IMR-90 (cell line): ENCODE results near the gene TREH. TPM values are rescaled to one million over a fixed set of nuclear protein-coding genes. Genes with fewer than 3 reads are reported as not detected.

Experiments
- ATAC-seq: fragments of 200-7000 bp; cut with Tn5 transposase; 2 replicates; pipeline ENCODE4 v1.9.1; 2020; ENCODE audit warnings: low read depth, mild to moderate bottlenecking, moderate library complexity
- BruUV-seq: library from RNA; stranded (reverse); fragments of 400-500 nt; replicated peaks from 2 replicates; lab custom pipeline; 2021; lab: Mats Ljungman, UMichigan
- CTCF ChIA-PET: fragments of 300-600 bp; formaldehyde crosslinking; extraction: SDS; loops from one replicate; lab custom pipeline; 2021; ENCODE audit warnings: antibody characterized with exemption; lab: Yijun Ruan, JAX
- POLR2A ChIA-PET: fragments of 300-600 bp; sonication (Branson Sonifier 250); formaldehyde crosslinking; loops from one replicate; lab custom pipeline; 2022; ENCODE audit warnings: antibody characterized with exemption; ENCODE audit not compliant: unreplicated experiment; lab: Charles Lee
- DNase-seq: peaks from one replicate; pipeline ENCODE4 v3.0.0; 2013
- H2AFZ ChIP-seq: replicated peaks from 2 replicates; pipeline ENCODE3; 2013; ENCODE audit warnings: low read length, mild to moderate bottlenecking; ENCODE audit not compliant: poor library complexity
- H2AK5ac ChIP-seq: 2 replicates; pipeline ENCODE4 v1.6.1; 2013; ENCODE audit warnings: low read depth, low read length, inconsistent platforms
- H2AK9ac ChIP-seq: replicated peaks from 2 replicates; pipeline ENCODE3; 2013; ENCODE audit warnings: mild to moderate bottlenecking, low read depth, low read length, moderate library complexity; ENCODE audit not compliant: poor library complexity
- H2BK120ac ChIP-seq: 2 replicates; pipeline ENCODE4 v1.6.1; 2013; ENCODE audit warnings: low read depth, low read length, inconsistent platforms
- H2BK15ac ChIP-seq: 3 replicates; pipeline ENCODE4 v1.6.1; 2013; ENCODE audit warnings: low read depth, low read length, inconsistent platforms
- H2BK20ac ChIP-seq: 2 replicates; pipeline ENCODE4 v1.6.1; 2013; ENCODE audit warnings: low read depth, mild to moderate bottlenecking, inconsistent platforms, low read length, moderate library complexity
- H2BK5ac ChIP-seq: 2 replicates; pipeline ENCODE4 v1.6.1; 2013; ENCODE audit warnings: mild to moderate bottlenecking, low read depth, low read length, inconsistent platforms; ENCODE audit not compliant: poor library complexity, severe bottlenecking
- H3K14ac ChIP-seq: replicated peaks from 2 replicates; pipeline ENCODE4 v1.6.1; 2013; ENCODE audit warnings: low read depth, low read length, inconsistent platforms
- H3K18ac ChIP-seq: 2 replicates; pipeline ENCODE4 v1.6.1; 2013; ENCODE audit warnings: low read depth, low read length, control low read depth
- H3K23ac ChIP-seq: 2 replicates; pipeline ENCODE4 v1.6.1; 2013; ENCODE audit warnings: low read depth, low read length, inconsistent platforms
- H3K27ac ChIP-seq: 2 replicates; pipeline ENCODE4 v1.5.1; 2013; ENCODE audit warnings: mild to moderate bottlenecking, control low read depth, low read length; ENCODE audit not compliant: insufficient read depth
- H3K27me3 ChIP-seq: 2 replicates; pipeline ENCODE4 v1.6.1; 2013; ENCODE audit warnings: low read length; ENCODE audit not compliant: control insufficient read depth, insufficient read depth
- H3K36me3 ChIP-seq: 2 replicates; pipeline ENCODE4 v1.6.1; 2013; ENCODE audit warnings: low read length, mixed read lengths; ENCODE audit not compliant: control insufficient read depth, insufficient read depth
- H3K4ac ChIP-seq: 2 replicates; pipeline ENCODE4 v1.6.1; 2013; ENCODE audit warnings: low read depth, low read length, inconsistent platforms
- H3K4me1 ChIP-seq: 2 replicates; pipeline ENCODE4 v1.6.1; 2013; ENCODE audit warnings: low read length, mixed read lengths; ENCODE audit not compliant: control insufficient read depth, insufficient read depth
- H3K4me2 ChIP-seq: 2 replicates; pipeline ENCODE4 v1.6.1; 2013; ENCODE audit warnings: low read depth, mild to moderate bottlenecking, control low read depth, low read length, moderate library complexity
- H3K4me3 ChIP-seq: 2 replicates; pipeline ENCODE4 v1.5.1; 2013; ENCODE audit warnings: low read depth, mild to moderate bottlenecking, control low read depth, low read length, moderate library complexity; ENCODE audit not compliant: insufficient read depth
- H3K56ac ChIP-seq: 2 replicates; pipeline ENCODE4 v1.6.1; 2013; ENCODE audit warnings: low read length, inconsistent platforms; ENCODE audit not compliant: insufficient read depth; ENCODE audit errors: extremely low read depth
- H3K79me1 ChIP-seq, 2 experiments: 2 replicates each; pipeline ENCODE4 v1.6.1; 2013; ENCODE audit warnings: low read length in 2 of 2, inconsistent platforms in 1 of 2, low read depth in 1 of 2
- H3K9ac ChIP-seq: 2 replicates; pipeline ENCODE4 v1.6.1; 2013; ENCODE audit warnings: low read depth, low read length, control low read depth
- H3K9me1 ChIP-seq: 2 replicates; pipeline ENCODE4 v1.6.1; 2013; ENCODE audit warnings: low read length, inconsistent platforms; ENCODE audit not compliant: insufficient read depth
- H3K9me3 ChIP-seq: 2 replicates; pipeline ENCODE4 v1.6.1; 2013; ENCODE audit warnings: low read length; ENCODE audit not compliant: control insufficient read depth, insufficient read depth
- H4K20me1 ChIP-seq: 2 replicates; pipeline ENCODE4 v1.6.1; 2013; ENCODE audit warnings: low read length, inconsistent platforms; ENCODE audit not compliant: insufficient read depth
- H4K5ac ChIP-seq: 2 replicates; pipeline ENCODE4 v1.6.1; 2013; ENCODE audit warnings: mild to moderate bottlenecking, low read depth, low read length, control low read depth
- H4K8ac ChIP-seq, 2 experiments: 2 replicates each; pipeline ENCODE4 v1.6.1; 2013; ENCODE audit warnings: low read depth in 2 of 2, low read length in 2 of 2, control low read depth in 1 of 2, inconsistent platforms in 1 of 2
- H4K91ac ChIP-seq: 2 replicates; pipeline ENCODE4 v1.6.1; 2013; ENCODE audit warnings: low read depth, low read length, inconsistent platforms; ENCODE audit not compliant: insufficient read depth
- BHLHE40 ChIP-seq: fragments of 150-350 bp; IDR thresholded peaks from 2 replicates; pipeline ENCODE4 v1.6.1; 2016; ENCODE audit warnings: mild to moderate bottlenecking, low read depth, low read length
- CEBPB ChIP-seq: IDR thresholded peaks from 2 replicates; pipeline ENCODE4 v1.6.1; 2012; ENCODE audit warnings: low read depth, low read length, improper control_type of control experiment
- CHD1 ChIP-seq: IDR thresholded peaks from 2 replicates; pipeline ENCODE4 v1.6.1; 2012; ENCODE audit warnings: low read depth, low read length, improper control_type of control experiment
- FOS ChIP-seq: fragments of 150-350 bp; IDR thresholded peaks from 2 replicates; pipeline ENCODE4 v1.6.1; 2016; ENCODE audit warnings: low read depth, low read length
- MAFK ChIP-seq: IDR thresholded peaks from 2 replicates; pipeline ENCODE4 v1.6.1; 2012; ENCODE audit warnings: low read depth, low read length, improper control_type of control experiment
- MAZ ChIP-seq: IDR thresholded peaks from 2 replicates; pipeline ENCODE4 v1.6.1; 2012; ENCODE audit warnings: low read depth, mild to moderate bottlenecking, low read length, improper control_type of control experiment, moderate library complexity, borderline replicate concordance
- MXI1 ChIP-seq: IDR thresholded peaks from 2 replicates; pipeline ENCODE4 v1.6.1; 2012; ENCODE audit warnings: low read depth, mild to moderate bottlenecking, low read length, moderate library complexity, borderline replicate concordance
- POLR2A ChIP-seq: IDR thresholded peaks from 2 replicates; pipeline ENCODE4 v1.6.1; 2012; ENCODE audit warnings: mild to moderate bottlenecking, low read depth, low read length
- RAD21 ChIP-seq: IDR thresholded peaks from 2 replicates; pipeline ENCODE4 v1.6.1; 2012; ENCODE audit warnings: low read length, improper control_type of control experiment
- RFX5 ChIP-seq: IDR thresholded peaks from 2 replicates; pipeline ENCODE4 v1.8.0; 2012; ENCODE audit warnings: low read depth, mild to moderate bottlenecking, low read length, moderate library complexity
- WGBS, 2 experiments: methylation state at CpG; one replicate each; pipeline versions ENCODE4 v1.1.5 to v1.1.7; 2013; ENCODE audit warnings: missing lambda C conversion rate in 2 of 2; ENCODE audit not compliant: insufficient read length in 1 of 2; ENCODE audit errors: extremely low coverage in 2 of 2; 5-methylcytosine and 5-hydroxymethylcytosine counted together
- dilution Hi-C: fragments of 300-500 bp; cut with HindIII; formaldehyde crosslinking; loops from one replicate; pipeline ENCODE4 v1.14.3; 2018; ENCODE audit warnings: low sequenced_read_pairs; ENCODE audit not compliant: unreplicated experiment
- in situ Hi-C: fragments of 300-500 bp; cut with MboI; formaldehyde crosslinking; loops from 3 replicates; pipeline ENCODE4 v1.14.3; 2019; ENCODE audit warnings: low sequenced_read_pairs, inconsistent platforms, mixed read lengths
- intact Hi-C: fragments of 100-400 bp; cut with micrococcal nuclease; formaldehyde crosslinking; loops from 2 replicates; pipeline ENCODE4 v1.10.0; 2022
- polyA plus RNA-seq, 3 experiments: library from polyadenylated mRNA; depleted of rRNA; stranded (reverse); fragments of >200 nt; gene quantifications; 2 replicates each; pipeline ENCODE4 v1.2.3, GENCODE V29; 2012; ENCODE audit warnings: low replicate concordance in 1 of 3
- total RNA-seq: library from RNA; depleted of rRNA; stranded (reverse); fragments of >200 nt; gene quantifications from 2 replicates; pipeline ENCODE4 v1.2.3, GENCODE V29; 2012
- TF ChIP-seq, protein P1 (sequence below): fragments of 150-350 bp; IDR thresholded peaks from 2 replicates; pipeline ENCODE4 v1.6.1; 2017; ENCODE audit warnings: mild to moderate bottlenecking, antibody characterized with exemption, low read length, low read depth
- TF ChIP-seq, protein P2 (sequence below): conservative IDR thresholded peaks from 2 replicates; pipeline ENCODE4 v1.5.1; 2012; ENCODE audit warnings: mild to moderate bottlenecking, low read depth, low read length, improper control_type of control experiment
- TF ChIP-seq, protein P3 (sequence below): fragments of 150-350 bp; IDR thresholded peaks from 2 replicates; pipeline ENCODE4 v1.6.1; 2016; ENCODE audit warnings: low read depth, mild to moderate bottlenecking, low read length, moderate library complexity, borderline replicate concordance

The TREH gene
- total and polyA plus RNA-seq, 2 of the 4 experiments (the other 2 are of a cell fraction): not detected

DNA sequence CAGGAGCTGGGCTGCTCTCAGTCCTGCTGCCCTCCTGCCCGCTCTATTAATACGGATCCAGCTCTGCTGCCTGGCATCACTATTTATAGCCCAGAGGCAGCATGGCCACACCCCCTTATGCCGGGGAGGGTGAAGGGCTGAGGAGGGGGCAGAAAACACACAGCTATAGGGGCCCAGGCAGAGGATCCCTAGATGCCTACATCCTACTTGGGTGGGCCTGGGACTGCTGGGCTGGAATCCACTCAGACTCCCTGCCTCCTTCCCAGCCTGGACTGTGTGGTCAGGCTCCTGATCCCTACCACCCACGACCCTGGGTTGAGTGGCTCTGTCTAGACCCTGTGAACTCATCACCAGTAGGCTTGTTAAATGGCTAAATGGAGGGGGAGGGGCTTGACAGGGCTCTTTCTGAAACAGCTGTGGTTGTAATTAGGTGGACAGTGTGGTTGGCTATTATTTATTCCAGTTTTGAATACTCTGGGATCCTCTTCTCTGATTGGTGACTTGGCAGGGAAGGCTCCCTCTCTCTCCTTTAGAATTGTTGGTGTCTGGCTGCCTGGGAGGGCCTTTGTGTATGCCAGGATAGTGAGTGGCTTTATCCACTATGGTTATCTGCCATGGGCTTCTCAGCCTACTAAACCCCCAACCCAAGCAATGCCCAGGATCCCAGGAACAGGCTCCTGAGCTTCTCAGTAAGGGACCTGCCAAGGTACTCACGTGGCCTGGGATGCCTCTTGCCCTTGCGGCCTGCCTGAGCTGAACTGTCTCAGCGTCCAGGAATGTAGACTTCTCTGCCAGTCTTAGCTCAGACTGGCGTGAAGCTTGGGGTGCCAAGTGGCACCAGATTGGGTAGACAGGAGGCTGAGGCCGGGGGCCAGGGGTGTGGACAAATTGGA is 56.8 kb downstream of the TREH start:
- Histone ChIP-seq H3K9me3 (no peaks in the 10 kb centered on the region), H4K20me1 (peaks cover 57% of the 10 kb centered on the region), H3K56ac (peak overlapping the region; percentile 74; the same call in 1 of the 2 replicates), H4K5ac (no peak overlapping the region), H2AK5ac (peak overlapping the region; percentile 99), H2BK5ac (peak overlapping the region; percentile 91), H3K4me2 (peak overlapping the region; percentile 99), H2BK15ac (peak overlapping the region; percentile 24; the same call in 1 of the 3 replicates), H3K4ac (peak overlapping the region; percentile 79), H3K27ac (peak overlapping the region; percentile 95), H3K14ac (peak overlapping the region; percentile 77), H4K8ac (peak overlapping the region; percentile 39 to 67; a peak in 2 of 4 replicates), H2BK20ac (peak overlapping the region; percentile 35; the same call in 1 of the 2 replicates), H2BK120ac (peak overlapping the region; percentile 30), H2AK9ac (peak overlapping the region; percentile 87), H3K4me3 (peak overlapping the region; percentile 87), H4K91ac (peak overlapping the region; percentile 47), H3K27me3 (no peaks in the 10 kb centered on the region), H3K36me3 (peaks cover 33% of the 10 kb centered on the region), H3K23ac (peak overlapping the region; percentile 94; the same call in 1 of the 2 replicates), H3K18ac (peak overlapping the region; percentile 24), H3K79me1 (peaks cover 21 to 71% of the 10 kb centered on the region in 2 experiments; a peak in 3 of 4 replicates), H3K4me1 (peaks cover 38% of the 10 kb centered on the region), H2AFZ (peak overlapping the region; percentile 37), H3K9ac (peak overlapping the region; percentile 99), H3K9me1 (peaks cover 21% of the 10 kb centered on the region)
- intact Hi-C loops (no loop called here), in situ Hi-C loops (no loop called here), dilution Hi-C loops (no loop called here)
- DNase-seq (peak; percentile 69), ATAC-seq (peak; percentile 2)
- CTCF ChIA-PET: interaction anchor here (0.5 to 2.0 kb wide), 2 partner anchors 11 to 1004 kb away, joined by 3 to 9 read pairs; no protein-coding TSS in a partner anchor
- BruUV-seq: no TSS peak
- 33% methylated on average over 3 of the region's 9 CpGs; no CpG with 5 or more reads in 1 of the 2 experiments for WGBS, 2 experiments
- POLR2A ChIA-PET: interaction anchor here (0.5 to 1.3 kb wide), 4 partner anchors 11 to 777 kb away, joined by 3 to 5 read pairs (median 4); partner anchors contain the start of gene PHLDB1
- TF ChIP-seq, protein P1, sequence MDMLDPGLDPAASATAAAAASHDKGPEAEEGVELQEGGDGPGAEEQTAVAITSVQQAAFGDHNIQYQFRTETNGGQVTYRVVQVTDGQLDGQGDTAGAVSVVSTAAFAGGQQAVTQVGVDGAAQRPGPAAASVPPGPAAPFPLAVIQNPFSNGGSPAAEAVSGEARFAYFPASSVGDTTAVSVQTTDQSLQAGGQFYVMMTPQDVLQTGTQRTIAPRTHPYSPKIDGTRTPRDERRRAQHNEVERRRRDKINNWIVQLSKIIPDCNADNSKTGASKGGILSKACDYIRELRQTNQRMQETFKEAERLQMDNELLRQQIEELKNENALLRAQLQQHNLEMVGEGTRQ: peak; percentile 65
- TF ChIP-seq RAD21 (no peak), FOS (peak; percentile 45), POLR2A (peak; percentile 95), MAZ (peak; percentile 64; the same call in 1 of the 2 replicates), MAFK (no peak), RFX5 (no peak), CEBPB (no peak), CHD1 (no peak), BHLHE40 (peak; percentile 76), MXI1 (no peak)
- TF ChIP-seq, protein P2, sequence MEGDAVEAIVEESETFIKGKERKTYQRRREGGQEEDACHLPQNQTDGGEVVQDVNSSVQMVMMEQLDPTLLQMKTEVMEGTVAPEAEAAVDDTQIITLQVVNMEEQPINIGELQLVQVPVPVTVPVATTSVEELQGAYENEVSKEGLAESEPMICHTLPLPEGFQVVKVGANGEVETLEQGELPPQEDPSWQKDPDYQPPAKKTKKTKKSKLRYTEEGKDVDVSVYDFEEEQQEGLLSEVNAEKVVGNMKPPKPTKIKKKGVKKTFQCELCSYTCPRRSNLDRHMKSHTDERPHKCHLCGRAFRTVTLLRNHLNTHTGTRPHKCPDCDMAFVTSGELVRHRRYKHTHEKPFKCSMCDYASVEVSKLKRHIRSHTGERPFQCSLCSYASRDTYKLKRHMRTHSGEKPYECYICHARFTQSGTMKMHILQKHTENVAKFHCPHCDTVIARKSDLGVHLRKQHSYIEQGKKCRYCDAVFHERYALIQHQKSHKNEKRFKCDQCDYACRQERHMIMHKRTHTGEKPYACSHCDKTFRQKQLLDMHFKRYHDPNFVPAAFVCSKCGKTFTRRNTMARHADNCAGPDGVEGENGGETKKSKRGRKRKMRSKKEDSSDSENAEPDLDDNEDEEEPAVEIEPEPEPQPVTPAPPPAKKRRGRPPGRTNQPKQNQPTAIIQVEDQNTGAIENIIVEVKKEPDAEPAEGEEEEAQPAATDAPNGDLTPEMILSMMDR: no peak
- TF ChIP-seq, protein P3, sequence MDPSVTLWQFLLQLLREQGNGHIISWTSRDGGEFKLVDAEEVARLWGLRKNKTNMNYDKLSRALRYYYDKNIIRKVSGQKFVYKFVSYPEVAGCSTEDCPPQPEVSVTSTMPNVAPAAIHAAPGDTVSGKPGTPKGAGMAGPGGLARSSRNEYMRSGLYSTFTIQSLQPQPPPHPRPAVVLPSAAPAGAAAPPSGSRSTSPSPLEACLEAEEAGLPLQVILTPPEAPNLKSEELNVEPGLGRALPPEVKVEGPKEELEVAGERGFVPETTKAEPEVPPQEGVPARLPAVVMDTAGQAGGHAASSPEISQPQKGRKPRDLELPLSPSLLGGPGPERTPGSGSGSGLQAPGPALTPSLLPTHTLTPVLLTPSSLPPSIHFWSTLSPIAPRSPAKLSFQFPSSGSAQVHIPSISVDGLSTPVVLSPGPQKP: no peak
